Medulla oblongata (tissue), 1 donor: ENCODE data around the gene CTCF.
"Not testable (repeated sequence)": the region's sequence is repeated elsewhere in the genome, so short reads cannot be mapped to it uniquely, and the experiment has no call there.

Experiments
- DNase-seq: peaks from one replicate; pipeline ENCODE4 v3.0.0-alpha.2; 2015; ENCODE audit errors: extremely low spot score

Gene CTCF, protein sequence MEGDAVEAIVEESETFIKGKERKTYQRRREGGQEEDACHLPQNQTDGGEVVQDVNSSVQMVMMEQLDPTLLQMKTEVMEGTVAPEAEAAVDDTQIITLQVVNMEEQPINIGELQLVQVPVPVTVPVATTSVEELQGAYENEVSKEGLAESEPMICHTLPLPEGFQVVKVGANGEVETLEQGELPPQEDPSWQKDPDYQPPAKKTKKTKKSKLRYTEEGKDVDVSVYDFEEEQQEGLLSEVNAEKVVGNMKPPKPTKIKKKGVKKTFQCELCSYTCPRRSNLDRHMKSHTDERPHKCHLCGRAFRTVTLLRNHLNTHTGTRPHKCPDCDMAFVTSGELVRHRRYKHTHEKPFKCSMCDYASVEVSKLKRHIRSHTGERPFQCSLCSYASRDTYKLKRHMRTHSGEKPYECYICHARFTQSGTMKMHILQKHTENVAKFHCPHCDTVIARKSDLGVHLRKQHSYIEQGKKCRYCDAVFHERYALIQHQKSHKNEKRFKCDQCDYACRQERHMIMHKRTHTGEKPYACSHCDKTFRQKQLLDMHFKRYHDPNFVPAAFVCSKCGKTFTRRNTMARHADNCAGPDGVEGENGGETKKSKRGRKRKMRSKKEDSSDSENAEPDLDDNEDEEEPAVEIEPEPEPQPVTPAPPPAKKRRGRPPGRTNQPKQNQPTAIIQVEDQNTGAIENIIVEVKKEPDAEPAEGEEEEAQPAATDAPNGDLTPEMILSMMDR

DNA sequence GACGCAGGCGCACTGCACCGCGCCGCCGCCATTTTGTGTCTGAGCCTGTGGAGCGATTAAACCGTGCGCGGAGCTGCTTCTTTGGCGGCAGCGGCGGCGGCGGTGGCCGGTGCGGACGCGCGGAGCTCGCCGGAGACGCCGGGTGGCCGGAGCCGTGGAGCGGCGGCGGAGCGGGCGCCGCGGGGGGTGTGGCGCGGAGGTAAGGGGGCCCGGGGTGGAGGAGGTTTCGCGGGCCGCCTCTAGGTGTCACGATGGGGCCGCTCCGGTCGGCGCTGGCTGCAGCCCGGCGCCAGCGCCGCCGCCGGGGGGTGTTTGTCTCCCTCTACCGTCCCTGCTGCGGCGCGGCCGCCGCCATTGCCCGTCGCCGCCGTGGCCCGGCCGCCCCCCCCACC, at the start of gene CTCF:
Gene CTCF, plus strand, starts transcription at position 1 of the 392 bp plus-strand sequence. CDS start 48,307 bp downstream, outside the sequence.
- peak; percentile 86 for DNase-seq

- not testable (repeated sequence) for DNase-seq
Observed at GRCh38 chr16:67513892-67514291, 48.4 kb upstream of the CTCF start.

DNA sequence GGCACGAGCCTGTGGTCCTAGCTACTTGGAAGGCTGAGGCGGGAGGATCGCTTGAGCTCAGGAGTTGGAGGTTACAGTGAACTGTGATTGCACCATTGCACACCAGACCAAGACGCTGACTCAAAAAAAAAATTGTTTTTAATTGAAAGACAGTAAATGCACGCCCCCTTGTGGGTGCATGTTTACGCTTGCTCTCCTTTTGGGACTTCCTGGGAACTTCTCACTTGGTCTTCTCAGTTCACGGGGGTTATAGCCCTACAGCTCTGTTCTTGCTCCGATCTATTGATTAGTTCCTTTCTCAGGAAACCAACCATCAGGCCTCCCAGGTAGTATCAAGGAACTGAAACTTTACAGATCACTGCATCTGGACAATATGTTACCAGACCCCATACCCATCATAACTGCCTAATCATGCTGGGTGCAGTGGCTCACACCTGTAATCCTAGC, 47.9 kb upstream of the CTCF start:
- peak; percentile 80 for DNase-seq

DNA sequence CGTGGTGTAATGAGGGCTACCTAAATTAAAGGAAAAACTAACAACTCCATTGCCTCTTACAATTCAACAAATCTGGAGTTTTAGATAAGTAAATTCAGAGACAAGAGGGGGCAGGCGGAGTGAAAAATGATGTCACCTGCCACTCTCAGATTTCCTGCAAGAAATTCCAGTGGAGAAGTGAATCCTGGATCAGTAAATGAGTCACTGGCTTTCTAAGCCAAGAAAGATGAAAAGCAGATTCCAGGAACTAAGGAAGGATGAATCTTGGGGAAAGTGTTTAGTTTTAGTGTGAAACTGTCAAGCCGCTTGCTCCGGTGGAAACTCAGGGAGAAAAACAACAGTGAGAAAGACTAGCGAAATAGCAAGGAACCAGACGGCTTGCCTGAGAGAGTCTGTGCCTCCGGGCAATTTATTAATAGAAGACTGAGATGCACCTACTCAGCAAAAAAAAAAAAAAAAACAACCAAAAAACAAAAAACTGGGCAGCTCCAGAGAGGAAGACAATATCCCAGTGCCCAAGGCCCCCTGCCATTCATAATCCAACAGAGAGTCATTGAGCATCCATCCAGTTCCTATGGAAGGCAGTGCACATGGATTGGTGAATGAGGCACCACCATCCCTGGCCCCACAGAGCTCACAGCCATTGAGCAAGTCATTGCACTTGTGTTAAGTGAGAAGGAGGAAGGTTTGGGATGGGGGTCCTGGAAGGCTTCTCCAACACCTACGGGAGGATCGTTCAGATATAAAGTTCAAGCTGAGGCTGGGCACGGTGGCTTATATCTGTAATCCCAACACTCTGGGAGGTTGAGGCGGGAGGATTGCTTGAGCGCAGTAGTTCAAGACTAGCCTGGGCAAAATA, 45.8 kb upstream of the CTCF start:
- no peak for DNase-seq

- no peak for DNase-seq
Observed at GRCh38 chr16:67517155-67517445, 45.2 kb upstream of the CTCF start.

DNA sequence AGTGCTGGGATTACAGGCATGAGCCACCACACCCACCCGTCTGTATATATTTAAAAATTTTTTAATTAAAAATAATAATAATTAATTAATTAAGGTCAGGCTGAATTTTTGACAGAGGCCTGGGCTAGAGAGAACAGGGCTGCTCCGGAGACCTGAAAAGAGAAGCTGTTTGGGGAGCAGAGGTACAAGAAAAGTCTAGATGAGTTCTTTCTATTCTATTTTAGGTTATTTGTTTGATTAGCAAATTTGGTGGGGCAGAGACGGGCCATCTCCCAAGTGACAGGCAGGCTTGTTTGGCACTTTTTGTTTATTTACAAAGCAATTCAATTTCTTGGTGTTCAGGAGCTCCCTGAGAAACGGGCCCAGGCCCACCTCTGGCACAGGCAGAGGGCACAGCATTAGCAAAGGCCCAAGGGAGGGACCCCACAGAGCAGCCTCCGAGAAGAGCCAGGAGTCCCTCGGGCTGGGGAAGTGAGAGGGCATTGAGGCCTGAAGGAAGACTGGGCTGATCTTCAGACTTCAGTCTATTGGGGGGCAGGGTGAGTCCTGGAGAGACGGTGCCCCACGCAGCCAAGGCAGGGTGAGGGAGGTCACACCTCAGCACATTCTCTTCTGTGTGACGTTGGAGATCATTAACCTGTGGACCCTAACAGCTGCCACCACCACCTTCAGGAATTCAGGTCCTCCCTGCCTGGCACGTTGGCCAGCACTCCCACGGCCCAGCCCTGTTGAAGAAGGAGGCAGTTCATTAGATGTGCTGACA, 44.5 kb upstream of the CTCF start:
- no peak for DNase-seq

DNA sequence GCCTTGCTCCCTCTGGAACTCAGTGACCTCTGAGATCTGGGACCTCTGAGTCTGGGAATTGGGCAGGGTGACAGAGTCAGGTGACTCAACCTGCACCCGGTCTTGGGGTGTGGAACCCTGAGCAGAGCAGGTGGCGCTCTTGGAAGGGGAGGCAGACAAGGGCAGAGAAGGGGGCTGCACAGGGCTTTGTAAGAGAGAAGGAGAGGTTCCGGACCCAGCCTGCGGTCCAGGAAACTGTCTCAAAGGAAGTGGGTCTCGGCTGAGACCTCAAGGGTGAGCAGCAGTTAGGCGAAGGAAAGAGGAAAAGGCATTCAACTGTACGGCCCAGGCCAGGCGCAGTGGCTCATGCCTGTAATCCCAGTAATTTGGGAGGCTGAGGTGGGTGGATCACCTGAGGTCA, 43.6 kb upstream of the CTCF start:
- no peak for DNase-seq

- no peak for DNase-seq
Observed at GRCh38 chr16:67519242-67519641, 43.1 kb upstream of the CTCF start.

- DNase-seq, result peak; percentile 98
Observed at GRCh38 chr16:67521095-67521804, 41.1 kb upstream of the CTCF start.

GRCh38 chr16:67525176-67525860, 37.0 kb upstream of the CTCF start:
- no peak for DNase-seq

DNA sequence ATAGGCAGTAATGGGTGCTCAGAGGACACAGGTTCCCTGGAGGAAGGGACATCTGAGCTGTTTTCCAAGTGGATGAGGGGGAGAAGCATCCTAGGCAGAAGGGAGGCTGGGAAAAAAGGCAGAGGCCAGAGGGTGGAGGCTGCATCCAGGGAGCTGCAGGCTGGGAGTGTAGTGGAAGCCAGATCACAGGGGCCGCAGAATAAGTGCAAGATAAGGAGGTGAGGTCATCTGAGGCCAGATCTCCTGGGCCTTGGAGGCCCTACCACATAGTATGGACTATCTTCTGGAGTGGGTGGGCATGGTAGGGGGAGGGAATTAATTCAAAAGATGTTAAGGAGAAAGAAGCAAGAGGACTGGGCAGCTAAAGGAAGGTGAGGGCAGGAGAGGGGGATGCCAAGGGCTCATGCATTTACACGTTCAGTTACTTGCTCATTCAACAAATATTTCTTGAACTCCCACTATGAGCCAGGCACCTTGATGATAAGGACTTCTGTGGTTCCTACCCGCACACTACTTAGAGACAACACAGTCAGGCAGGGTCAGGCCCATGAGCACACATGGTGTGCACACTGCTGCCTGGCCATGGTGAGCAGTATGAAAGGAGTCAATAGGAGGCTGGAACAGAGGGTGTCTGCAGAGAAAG, 36.1 kb upstream of the CTCF start:
- no peak for DNase-seq

GRCh38 chr16:67528222-67528869, 34.0 kb upstream of the CTCF start, which contains the start of gene RIPOR1:
TSS of gene RIPOR1 (plus strand) at chr16:67528829. CDS start at chr16:67538447, 9,618 bp downstream.
- peak; percentile 38 for DNase-seq

- peak; percentile 40 for DNase-seq
Observed at GRCh38 chr16:67528870-67529581, 33.3 kb upstream of the CTCF start.

GRCh38 chr16:67529582-67530012, 32.7 kb upstream of the CTCF start:
- DNase-seq, result no peak

DNA sequence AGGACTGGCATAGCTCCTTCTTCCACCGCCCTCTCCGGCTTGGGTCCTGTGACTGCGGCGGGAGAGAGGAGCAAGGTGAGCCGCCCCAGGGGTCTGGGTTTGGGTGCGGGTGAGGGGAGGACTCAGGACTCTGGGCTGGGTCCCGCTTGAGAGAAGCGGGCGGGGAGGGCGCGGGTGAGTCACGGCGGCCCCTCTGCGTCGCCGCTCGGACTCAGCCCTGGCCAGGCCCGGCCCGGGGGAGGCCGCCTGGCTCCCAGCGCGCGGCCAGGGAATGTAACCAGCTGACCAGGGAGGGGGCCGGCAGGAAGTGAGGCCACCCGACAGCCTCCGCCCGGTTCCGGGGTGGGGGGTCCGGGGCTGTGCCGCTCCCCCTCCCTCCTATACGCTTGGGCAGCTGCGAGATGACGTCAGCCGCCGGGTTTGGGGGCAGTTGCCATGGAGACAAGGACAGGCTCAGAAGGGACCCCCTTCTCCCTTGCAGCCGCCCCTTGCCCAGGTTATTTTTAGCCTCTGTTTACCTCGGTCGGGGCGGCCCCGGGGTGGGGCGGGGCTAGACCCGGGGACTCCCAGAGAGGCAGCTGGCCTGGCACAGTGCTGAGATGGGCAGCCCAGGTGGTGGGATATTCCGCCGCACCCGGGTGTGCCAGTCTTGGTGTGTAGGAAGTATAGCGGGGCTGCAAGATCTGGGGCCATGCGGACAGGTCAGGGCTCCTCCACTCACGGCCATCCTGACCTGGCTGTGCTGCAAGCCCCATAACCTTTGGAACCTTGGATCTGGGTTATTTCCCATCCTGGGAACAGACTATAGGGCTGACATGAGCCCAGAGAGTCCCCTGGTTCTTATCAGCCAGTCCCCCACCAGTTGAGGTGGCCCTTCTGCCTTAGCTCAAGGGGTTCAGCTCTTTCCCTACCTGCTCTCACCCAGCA, 32.0 kb upstream of the CTCF start:
- DNase-seq, result peak; percentile 71

- DNase-seq, result peak; percentile 83
Observed at GRCh38 chr16:67531247-67531646, 31.1 kb upstream of the CTCF start.

GRCh38 chr16:67533024-67533560, 29.2 kb upstream of the CTCF start:
- DNase-seq, result no peak
